Cardiac atrium fibroblast (primary cell): Measurements from ENCODE around the gene GRHL3. TPM values are rescaled to one million over a fixed set of nuclear protein-coding genes. Genes with fewer than 3 reads are reported as not detected.

Source experiments
- total RNA-seq: library from RNA; depleted of rRNA; stranded (reverse); fragments of >200 nt; gene quantifications from 2 replicates; pipeline ENCODE4 v1.2.3, GENCODE V29; 2015

Gene GRHL3
- not detected in 2 replicates for total RNA-seq

DNA sequence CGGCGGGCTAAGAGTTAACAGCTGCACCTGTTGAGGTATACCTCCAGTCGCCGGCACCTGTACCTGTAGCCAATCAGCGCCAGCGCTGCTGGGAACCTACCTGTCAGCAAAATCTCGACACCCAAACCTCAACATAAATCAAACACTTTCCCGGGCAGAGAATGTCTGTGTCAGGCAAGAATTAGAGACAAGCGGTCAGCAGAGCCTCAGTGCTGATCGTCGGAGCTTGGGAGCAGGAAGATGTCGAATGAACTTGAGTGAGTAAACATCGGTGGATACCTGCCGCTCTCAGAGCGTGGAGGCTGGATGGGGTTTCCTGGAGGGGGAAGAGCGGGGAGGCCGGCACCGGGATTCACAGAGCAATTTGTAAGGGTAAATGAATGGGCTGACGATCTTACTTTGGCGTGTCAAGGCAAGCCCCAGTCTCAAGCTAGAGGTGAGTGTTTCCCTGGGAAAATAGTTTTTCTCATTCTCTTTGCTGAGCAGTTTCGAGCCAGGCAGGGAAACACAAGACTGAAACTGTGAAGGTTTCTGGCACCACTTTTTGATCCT lies at the start of gene GRHL3:
GRHL3 (plus strand) TSS at position 46 of the 552 bp plus-strand sequence; CDS start at position 241, 195 bp downstream.

Other genes with a start within 250 kb of the GRHL3 start
- not detected in 2 replicates for gene MYOM3, start 207.2 kb upstream of the GRHL3 start, total RNA-seq
- gene IL22RA1, start 176.2 kb upstream of the GRHL3 start, total RNA-seq, result 0.16 TPM in 1 of 2 replicates, not detected in the other
- under 0.01 TPM in 1 of 2 replicates, not detected in the other for gene IFNLR1, start 132.1 kb upstream of the GRHL3 start, total RNA-seq
- 2.6 and 4.3 TPM in 2 replicates for gene STPG1, start 94.4 kb downstream of the GRHL3 start, total RNA-seq
- gene NIPAL3, start 96.4 kb downstream of the GRHL3 start, total RNA-seq, result 13.4 and 19.5 TPM in 2 replicates
- gene RCAN3, start 183.5 kb downstream of the GRHL3 start, total RNA-seq, result 6.5 and 7.3 TPM in 2 replicates
- gene NCMAP, start 236.7 kb downstream of the GRHL3 start, total RNA-seq, result not detected in 2 replicates